ENCODE measurements around the gene SMIM35.
"Not testable (repeated sequence)": the region's sequence is repeated elsewhere in the genome, so short reads cannot be mapped to it uniquely, and the experiment has no call there.

SMIM35 gene

GRCh38 chr11:118081241-118081958 is 5.4 kb downstream of the SMIM35 start:
- no peak for DNase-seq (ENCODE audit: low read depth, low spot score)

- no peak for DNase-seq (ENCODE audit: low read depth, low spot score)
Observed at GRCh38 chr11:118080296-118080695, 6.5 kb downstream of the SMIM35 start.

DNA sequence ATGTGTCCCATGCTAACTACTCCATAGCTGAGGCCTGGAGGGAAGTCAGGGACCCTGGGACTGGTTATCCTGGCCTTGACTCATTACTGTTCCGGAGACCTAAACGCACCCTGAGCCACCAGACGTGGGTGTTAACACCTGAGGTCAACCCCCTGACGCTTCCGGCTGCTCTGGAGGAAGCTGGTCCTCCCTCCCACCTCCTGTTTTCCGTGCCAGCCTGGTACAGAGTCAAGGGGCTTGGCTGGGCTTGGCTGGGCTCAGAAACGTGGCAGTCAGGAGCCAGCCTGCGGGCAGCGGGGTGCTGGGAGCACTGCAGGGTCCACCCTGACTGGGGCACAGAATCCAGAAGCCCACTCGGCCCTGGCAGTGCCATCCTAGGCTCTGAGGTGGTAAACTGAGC is 7.3 kb downstream of the SMIM35 start:
- no peak for DNase-seq (ENCODE audit: low read depth, low spot score)

DNA sequence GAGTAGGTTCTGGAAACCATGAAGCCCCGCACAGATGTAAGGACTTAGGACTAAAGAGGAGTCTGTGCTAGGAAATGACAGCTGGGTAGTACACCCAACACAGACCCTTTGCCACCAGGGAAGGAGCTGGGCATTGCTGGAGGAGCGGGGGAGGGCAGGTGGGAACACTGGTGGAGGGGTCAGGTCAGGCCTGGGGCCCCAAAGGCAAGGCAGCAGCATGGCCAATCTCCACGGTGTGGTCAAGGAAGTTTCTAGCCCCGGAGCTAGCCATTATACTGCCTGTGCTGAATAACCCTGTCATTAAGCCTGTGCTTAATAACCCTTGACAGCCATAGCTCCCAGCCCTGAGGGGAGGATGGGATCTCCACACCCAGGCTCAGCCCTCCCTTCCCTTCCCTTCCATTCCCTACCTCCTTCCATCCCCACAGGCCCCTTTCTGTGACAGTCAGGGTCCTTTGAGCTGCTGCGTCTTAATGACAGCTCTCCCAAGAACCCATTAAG is 7.8 kb downstream of the SMIM35 start:
- DNase-seq (ENCODE audit: low read depth, low spot score), result no peak

DNA sequence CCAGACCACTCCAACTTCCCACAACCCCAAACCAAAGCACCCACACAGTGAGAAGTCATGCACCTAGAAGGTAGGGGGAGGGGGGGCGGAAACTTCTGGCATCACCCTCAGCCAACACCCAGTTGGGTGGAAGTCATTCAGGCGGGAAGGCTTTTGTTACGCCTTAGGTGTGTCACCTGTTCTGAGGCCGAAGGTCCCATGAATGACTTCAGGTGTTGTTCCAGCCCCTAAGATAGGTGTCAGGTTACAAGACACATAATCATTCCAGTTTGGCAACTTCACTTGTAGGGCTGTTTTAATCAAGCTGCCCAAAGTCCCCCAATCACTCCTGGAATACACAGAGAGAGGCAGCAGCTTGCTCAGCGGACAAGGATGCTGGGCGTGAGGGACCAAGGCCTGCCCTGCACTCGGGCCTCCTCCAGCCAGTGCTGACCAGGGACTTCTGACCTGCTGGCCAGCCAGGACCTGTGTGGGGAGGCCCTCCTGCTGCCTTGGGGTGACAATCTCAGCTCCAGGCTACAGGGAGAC is 9.9 kb downstream of the SMIM35 start, which contains the start of gene TMPRSS4:
Gene TMPRSS4 (plus strand): TSS at position 325 of the 528 bp plus-strand sequence. CDS start 225 bp downstream, outside the sequence.
- DNase-seq (ENCODE audit: low read depth, low spot score), result peak; percentile 50

DNA sequence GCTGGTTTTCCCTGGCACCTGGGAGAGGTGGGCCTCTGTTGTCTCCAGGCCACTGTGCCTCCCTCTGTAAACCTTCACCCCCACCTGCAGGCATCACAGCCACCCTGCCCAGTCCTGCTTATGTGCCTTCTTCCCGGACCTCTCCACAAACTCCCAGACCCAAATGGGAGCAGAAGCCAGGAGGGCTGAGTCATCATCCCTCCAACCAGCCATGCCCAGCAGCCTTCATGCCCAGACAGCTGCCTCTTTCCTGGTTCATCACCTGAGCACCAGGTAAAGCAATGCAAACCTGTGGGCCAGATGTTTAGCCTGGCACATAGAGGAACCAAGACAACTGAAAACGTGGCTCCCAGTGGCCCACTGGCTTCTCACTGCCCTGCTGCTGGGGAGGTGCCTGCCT is 12.0 kb downstream of the SMIM35 start:
- no peak for DNase-seq (ENCODE audit: low read depth, low spot score)

- DNase-seq (ENCODE audit: low read depth, low spot score), result no peak
Observed at GRCh38 chr11:118074091-118074685, 12.6 kb downstream of the SMIM35 start.

DNA sequence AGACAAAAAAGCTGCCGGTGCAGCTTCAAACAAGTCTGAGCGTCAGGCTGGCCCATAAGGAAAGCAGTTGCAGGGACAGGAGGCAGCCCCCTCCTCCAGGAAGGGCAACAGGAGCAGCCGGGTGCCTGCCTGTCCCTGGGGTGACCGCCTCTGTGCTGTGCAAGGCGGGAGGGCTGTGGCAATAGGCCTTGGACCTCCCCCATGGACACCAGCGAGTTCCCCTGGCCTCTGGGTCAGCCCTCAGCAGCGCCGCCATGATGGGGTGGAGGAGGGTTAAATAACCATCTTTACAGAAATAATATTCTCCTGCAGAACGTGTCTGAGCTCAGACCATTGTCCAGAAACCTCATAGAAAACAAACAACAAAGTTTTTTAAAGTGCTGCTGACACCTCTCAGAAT is 13.2 kb downstream of the SMIM35 start:
- no peak for DNase-seq (ENCODE audit: low read depth, low spot score)

GRCh38 chr11:118071416-118072030 is 15.2 kb downstream of the SMIM35 start:
- DNase-seq (ENCODE audit: low read depth, low spot score), result no peak

GRCh38 chr11:118068945-118069612 is 17.7 kb downstream of the SMIM35 start:
- DNase-seq (ENCODE audit: low read depth, low spot score), result no peak

DNA sequence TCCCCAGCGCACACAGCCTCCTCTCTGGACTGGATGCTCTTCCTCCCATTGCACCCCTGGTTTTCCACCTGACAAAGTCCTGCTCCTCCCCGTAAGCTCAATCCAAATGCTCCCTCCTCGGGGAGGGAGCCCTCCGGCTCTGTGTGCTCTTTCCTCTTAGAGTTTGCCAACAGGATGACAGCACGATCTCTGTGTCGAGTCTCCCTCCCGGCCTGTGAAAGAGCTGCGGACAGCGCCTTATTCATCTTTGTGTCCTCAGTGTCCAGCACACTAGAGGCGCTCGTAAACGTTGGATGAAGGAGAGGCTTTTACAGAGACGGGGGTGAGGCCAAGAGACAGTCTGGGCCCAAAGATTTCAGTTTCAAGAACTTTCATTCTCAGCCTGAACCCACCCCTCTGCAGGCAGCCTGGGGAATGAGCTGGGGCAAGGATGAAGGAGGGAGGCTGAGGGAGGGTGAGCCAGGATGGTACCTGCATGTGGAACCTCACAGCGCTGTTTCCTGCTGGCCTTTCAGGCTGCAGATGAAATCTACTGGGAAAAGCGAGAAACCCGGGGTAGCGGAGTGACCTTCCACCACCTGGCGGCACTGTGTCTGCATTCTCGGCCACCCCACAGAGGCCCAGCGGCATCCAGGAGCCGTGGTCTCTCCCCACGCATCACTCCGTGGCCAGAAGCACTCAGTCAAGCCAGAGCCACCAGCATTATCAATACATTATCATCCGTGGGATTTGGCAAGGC is 18.4 kb downstream of the SMIM35 start:
- DNase-seq (ENCODE audit: low read depth, low spot score), result peak; percentile 28

DNA sequence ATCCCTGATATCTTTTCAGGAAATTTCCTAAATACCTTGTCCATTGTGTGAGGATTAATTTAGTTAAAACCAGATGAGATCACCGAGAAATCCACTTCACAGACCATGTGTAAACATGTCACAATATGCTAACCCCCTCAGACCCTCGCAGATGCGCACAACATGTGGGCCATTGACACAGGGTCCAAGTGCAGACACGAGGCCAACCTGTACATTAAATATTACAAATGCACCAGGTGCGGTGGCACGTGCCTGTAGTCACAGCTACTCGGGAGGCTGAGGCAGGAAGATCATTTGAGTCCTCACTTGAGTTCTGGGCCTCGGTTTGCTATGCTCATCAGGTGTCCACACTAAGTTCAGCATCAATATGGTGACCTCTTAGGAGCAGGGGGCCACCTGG is 19.8 kb downstream of the SMIM35 start:
- DNase-seq (ENCODE audit: low read depth, low spot score), result no peak

- no peak for DNase-seq (ENCODE audit: low read depth, low spot score)
Observed at GRCh38 chr11:118065384-118065783, 21.4 kb downstream of the SMIM35 start.

GRCh38 chr11:118064956-118065355 is 21.8 kb downstream of the SMIM35 start:
- DNase-seq (ENCODE audit: low read depth, low spot score), result no peak

DNA sequence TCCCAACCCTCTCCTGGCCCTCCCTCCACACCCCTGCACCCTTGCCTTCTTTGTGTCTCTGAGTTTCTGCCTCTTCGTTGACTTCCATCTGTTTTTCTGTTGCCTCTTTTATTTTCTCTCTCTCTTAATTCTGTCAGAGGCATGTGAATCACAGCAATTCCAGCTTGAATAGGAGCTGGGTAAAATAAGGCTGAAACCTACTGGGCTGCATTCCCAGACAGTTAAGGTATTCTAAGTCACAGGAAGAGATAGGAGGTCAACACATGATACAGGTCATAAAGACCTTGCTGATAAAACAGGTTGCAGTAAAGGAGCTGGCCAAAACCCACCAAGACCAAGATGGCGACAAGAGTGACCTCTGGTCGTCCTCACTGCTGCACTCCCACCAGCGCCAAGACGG is 24.1 kb downstream of the SMIM35 start:
- DNase-seq (ENCODE audit: low read depth, low spot score), result not testable (repeated sequence)

DNA sequence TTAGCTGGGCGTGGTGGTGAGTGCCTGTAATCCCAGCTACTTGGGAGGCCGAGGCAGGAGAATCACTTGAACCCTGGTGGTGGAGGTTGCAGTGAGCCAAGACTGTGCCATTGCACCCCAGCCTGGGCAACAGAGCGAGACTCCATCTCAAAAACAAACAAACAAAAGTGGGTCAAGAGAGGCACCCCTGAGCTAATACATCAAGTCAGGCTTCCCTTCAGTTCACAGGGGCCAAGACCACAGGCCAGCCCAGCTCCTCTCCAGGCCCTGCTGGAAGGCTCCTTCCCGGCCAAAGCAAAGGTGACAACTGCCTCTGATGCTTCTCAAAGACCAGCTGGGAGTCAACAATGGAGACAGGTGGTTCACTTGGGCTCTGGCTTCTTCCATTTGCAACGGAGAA is 24.6 kb downstream of the SMIM35 start:
- not testable (repeated sequence) for DNase-seq (ENCODE audit: low read depth, low spot score)

GRCh38 chr11:118061586-118062125 is 25.1 kb downstream of the SMIM35 start:
- no peak for DNase-seq (ENCODE audit: low read depth, low spot score)

GRCh38 chr11:118060869-118061268 is 25.9 kb downstream of the SMIM35 start:
- no peak for DNase-seq (ENCODE audit: low read depth, low spot score)

GRCh38 chr11:118060081-118060661 is 26.6 kb downstream of the SMIM35 start:
- no peak for DNase-seq (ENCODE audit: low read depth, low spot score)

GRCh38 chr11:118059246-118059940 is 27.4 kb downstream of the SMIM35 start:
- DNase-seq (ENCODE audit: low read depth, low spot score), result no peak
